ENCODE measurements around the gene THAP4. TPM values are rescaled to one million over a fixed set of nuclear protein-coding genes. Genes with fewer than 3 reads are reported as not detected.
A peak's percentile ranks its signal among the peaks of the same experiment; 100 is the strongest.

Gene THAP4
- total RNA-seq, 2 experiments from 2014 or later: 31.9 to 34.3 TPM

DNA sequence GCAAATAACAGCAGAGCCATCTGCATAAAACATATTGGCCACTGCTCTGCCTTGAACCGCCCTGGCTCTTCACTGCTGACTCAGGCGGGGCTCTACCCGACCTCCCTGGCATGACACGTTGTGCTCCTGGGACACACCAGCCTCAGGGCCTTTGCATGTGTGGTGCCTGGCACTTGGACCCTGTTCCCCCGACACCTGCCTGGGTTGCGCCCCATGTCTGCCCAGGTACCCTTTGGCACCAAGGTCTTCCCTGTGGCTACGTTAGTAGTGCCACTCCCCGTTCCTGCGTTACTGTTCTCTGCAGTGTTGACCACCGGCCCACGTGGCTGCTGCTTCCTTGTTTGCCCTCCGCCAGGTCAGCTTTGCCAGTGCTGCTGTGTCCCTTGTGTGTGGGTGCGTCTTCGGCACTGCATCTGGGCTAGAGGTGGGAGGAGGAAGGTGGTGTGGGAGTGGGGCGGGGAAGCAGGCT, 20.9 kb upstream of the THAP4 start:
- no peak for DNase-seq
- no peaks in the 10 kb centered on the region for H3K9me3 Mint-ChIP-seq
- H3K27me3 Mint-ChIP-seq: no peaks in the 10 kb centered on the region
- no peak overlapping the region for H3K4me3 Mint-ChIP-seq
- POLR2A ChIA-PET: no interaction called here
- H3K4me1 Mint-ChIP-seq: no peaks in the 10 kb centered on the region
- H3K27ac Mint-ChIP-seq: peak overlapping the region; percentile 22
- CTCF ChIA-PET: interaction anchor here (1.2 to 2.1 kb wide), 2 partner anchors 19 to 579 kb away, joined by 3 to 10 read pairs; partner anchors contain the start of gene ATG4B
- H3K36me3 Mint-ChIP-seq (ENCODE audit: low read depth): peaks cover 40% of the 10 kb centered on the region

DNA sequence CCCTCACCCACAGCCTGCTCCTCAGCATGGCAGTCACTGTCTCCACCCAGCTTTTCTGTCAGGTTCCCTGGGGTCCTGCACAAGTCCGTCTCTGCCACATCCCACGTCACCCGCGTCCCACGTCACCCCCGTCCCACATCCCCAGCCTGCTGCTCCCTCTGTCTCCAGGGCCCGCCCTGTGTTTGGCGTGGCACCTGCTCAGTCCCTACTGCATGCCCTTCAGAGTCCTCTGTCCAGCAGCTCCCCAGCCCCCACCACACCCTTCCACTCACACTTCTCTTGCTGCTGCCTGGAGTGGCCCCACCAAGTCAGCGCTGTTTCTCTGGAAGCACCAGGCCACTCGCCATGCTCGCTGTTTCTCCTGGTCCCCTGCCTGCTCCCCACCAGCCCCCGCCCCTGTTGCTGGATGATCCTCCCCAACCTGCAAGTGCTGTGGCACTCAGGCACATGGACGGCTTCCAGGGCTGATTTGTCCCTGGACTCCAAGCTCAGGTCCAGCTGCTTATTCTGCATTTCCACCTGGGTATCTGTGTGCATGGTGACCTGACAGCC, 19.3 kb upstream of the THAP4 start:
- Mint-ChIP-seq H3K27ac (no peak overlapping the region), H3K27me3 (no peaks in the 10 kb centered on the region), H3K4me1 (no peaks in the 10 kb centered on the region), H3K4me3 (no peak overlapping the region), H3K36me3 (ENCODE audit: low read depth) (peaks cover 48% of the 10 kb centered on the region), H3K9me3 (no peaks in the 10 kb centered on the region)
- ChIA-PET CTCF (no interaction called here), POLR2A (no interaction called here)
- DNase-seq: no peak

DNA sequence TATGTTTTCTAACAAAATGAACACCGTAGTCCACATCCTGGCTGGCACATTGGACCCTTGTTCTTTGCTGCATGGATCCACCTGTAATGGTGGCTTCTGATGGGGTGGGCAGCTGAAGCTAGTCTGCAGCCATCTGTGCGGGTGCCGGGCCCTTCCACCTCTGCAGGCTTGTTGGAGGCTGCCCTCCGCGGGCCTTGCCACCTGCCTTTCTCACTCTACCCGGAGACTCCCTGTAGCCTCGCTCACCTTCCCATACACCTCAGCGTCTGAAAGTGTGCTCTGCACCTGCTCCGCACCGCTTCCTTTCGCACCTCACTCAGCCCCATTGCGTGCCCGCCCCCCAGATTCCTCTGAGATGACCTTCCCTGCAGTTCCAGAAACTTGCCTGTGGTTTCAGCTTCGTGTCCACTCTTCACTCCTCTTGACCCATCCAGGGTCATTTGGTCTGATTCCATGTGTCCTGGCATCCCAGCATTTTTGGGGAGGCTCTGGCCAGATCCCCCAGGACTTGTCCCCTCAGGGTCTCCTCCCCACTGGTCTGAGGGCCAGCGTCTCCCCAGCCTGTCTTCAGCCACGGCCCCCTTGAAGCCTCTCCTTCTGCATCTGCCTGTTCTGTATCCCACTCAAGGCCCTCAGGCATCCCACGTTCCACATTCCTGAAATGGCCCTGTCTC, 18.7 kb upstream of the THAP4 start:
- Mint-ChIP-seq H3K4me1 (no peaks in the 10 kb centered on the region), H3K27ac (no peak overlapping the region), H3K27me3 (no peaks in the 10 kb centered on the region), H3K36me3 (ENCODE audit: low read depth) (peaks cover 50% of the 10 kb centered on the region), H3K4me3 (no peak overlapping the region), H3K9me3 (no peaks in the 10 kb centered on the region)
- POLR2A ChIA-PET: no interaction called here
- DNase-seq: no peak
- CTCF ChIA-PET: no interaction called here

DNA sequence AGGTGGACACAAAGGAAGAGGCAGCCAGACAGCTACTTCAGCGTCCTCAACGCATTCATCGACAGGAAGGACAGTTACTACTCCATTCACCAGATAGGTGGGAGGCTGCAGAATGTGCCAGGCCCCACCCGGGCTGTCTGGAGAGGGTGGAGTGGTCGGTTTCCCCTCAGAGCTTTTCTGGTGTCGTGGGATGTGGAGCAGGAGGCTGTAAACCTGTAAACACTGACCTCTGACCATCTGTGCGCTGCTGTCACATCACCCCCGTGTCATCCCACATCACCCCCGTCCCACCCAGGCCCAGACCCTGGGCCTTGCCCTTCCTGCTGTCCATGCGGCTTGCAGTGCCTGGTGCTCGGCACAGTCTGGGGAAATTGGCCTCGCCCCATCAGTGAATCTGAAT, 17.6 kb upstream of the THAP4 start:
- Mint-ChIP-seq H3K4me1 (no peaks in the 10 kb centered on the region), H3K27ac (no peak overlapping the region), H3K36me3 (ENCODE audit: low read depth) (peaks cover 43% of the 10 kb centered on the region), H3K27me3 (no peaks in the 10 kb centered on the region), H3K4me3 (no peak overlapping the region), H3K9me3 (no peaks in the 10 kb centered on the region)
- ChIA-PET POLR2A (no interaction called here), CTCF (interaction anchor here (0.6 kb wide), 1 partner anchor 9 kb away, joined by 3 read pairs; no protein-coding TSS in a partner anchor)
- no peak for DNase-seq

DNA sequence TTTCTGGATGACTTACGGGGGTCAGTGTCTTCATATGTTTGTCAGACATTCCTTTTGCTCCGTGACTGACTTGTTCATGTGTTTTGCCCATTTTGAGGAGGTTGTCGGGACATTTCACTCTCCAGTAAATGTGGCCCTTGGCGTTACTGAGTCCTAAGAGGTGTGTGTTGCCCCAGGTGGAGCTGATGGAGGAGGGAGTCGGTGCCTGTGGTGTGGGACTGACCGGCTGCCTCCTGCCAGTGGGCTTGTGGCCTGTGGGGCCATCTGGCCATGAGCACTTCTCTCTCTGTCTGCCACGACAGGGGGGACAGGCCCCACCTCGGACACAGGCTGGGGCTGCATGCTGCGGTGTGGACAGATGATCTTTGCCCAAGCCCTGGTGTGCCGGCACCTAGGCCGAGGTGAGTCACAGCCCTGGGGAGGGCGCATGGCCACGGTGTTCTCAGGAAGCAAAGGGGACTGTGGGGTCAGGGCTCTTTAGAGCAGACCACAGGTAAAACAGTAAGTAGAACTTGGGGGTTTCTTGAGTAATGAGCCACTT, 16.3 kb upstream of the THAP4 start:
- Mint-ChIP-seq H3K4me3 (no peak overlapping the region), H3K4me1 (peaks cover 3% of the 10 kb centered on the region), H3K27ac (no peak overlapping the region), H3K36me3 (ENCODE audit: low read depth) (peaks cover 33% of the 10 kb centered on the region), H3K9me3 (no peaks in the 10 kb centered on the region), H3K27me3 (no peaks in the 10 kb centered on the region)
- no peak for DNase-seq
- ChIA-PET CTCF (no interaction called here), POLR2A (no interaction called here)

DNA sequence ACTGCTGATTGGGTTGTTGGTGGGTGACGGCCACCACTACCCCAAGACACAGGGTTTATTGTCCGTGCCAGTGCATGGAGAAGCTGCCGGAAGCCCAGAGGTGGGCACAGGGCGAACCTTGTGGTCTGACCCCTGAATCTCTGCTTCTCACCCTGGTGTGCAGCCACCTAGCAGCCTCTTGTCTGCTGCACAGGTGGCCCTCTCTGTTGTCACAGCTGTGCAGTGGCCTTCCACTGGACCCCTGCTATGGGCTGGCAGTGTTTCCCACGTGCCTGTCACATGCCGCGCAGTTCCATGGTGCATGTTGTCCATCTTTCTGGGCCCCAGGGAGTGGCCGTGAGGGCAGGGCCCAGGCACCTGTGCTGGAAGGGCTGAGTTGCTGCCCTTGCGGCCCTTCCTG, 15.8 kb upstream of the THAP4 start:
- ChIA-PET CTCF (no interaction called here), POLR2A (no interaction called here)
- Mint-ChIP-seq H3K27me3 (no peaks in the 10 kb centered on the region), H3K9me3 (no peaks in the 10 kb centered on the region), H3K36me3 (ENCODE audit: low read depth) (peaks cover 31% of the 10 kb centered on the region), H3K27ac (no peak overlapping the region), H3K4me1 (peaks cover 3% of the 10 kb centered on the region), H3K4me3 (no peak overlapping the region)
- no peak for DNase-seq

DNA sequence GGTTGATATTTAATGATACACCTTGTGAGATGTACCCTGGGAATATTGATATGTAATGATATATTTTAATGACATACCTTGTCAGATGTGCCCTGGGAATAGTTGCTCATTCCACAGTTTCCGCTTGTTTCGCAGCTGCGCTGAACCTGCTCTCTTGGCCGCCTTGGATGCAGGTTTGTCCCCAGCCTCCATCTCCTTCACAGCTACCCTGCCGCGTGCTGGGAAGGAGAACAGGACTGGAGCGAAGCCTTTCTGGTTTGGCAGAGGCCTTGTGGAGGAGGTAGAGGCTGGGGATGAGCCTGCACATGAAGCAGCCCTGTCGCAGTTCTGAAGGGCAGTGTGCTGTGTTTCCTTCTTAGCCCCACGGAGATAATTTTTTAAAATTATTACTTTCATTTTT, 15.2 kb upstream of the THAP4 start:
- Mint-ChIP-seq H3K36me3 (ENCODE audit: low read depth) (peaks cover 29% of the 10 kb centered on the region), H3K27ac (no peak overlapping the region), H3K27me3 (no peaks in the 10 kb centered on the region), H3K4me1 (peaks cover 3% of the 10 kb centered on the region), H3K4me3 (no peak overlapping the region), H3K9me3 (no peaks in the 10 kb centered on the region)
- POLR2A ChIA-PET: interaction anchor here (1.6 kb wide), 1 partner anchor 14 kb away, joined by 6 read pairs; the partner anchor contains the start of gene ATG4B
- no peak for DNase-seq
- CTCF ChIA-PET: interaction anchor here (1.3 kb wide), 1 partner anchor 226 kb away, joined by 3 read pairs; no protein-coding TSS in a partner anchor

DNA sequence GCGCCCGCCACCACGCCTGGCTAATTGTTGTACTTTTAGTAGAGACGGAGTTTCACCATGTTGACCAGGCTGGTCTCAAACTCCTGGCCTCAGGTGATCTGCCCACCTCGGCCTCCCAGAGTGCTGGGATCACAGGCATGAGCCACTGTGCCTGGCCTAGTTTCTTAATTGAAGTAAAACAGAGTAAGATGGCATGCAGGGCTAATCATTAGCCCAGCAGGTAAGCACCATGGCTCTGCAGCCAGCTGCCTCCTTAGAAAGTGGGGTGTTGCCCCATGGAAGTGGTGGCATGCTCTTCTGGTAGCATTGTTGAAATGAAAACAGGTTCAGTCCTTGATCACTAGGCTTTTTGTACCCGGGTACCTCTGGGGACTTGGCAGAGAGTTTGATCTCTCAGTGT, 13.0 kb upstream of the THAP4 start:
- H3K9me3 Mint-ChIP-seq: no peaks in the 10 kb centered on the region
- ChIA-PET CTCF (no interaction called here), POLR2A (no interaction called here)
- H3K4me3 Mint-ChIP-seq: no peak overlapping the region
- H3K27ac Mint-ChIP-seq: no peak overlapping the region
- H3K36me3 Mint-ChIP-seq (ENCODE audit: low read depth): peaks cover 18% of the 10 kb centered on the region
- H3K27me3 Mint-ChIP-seq: no peaks in the 10 kb centered on the region
- H3K4me1 Mint-ChIP-seq: peaks cover 3% of the 10 kb centered on the region
- DNase-seq: no peak

DNA sequence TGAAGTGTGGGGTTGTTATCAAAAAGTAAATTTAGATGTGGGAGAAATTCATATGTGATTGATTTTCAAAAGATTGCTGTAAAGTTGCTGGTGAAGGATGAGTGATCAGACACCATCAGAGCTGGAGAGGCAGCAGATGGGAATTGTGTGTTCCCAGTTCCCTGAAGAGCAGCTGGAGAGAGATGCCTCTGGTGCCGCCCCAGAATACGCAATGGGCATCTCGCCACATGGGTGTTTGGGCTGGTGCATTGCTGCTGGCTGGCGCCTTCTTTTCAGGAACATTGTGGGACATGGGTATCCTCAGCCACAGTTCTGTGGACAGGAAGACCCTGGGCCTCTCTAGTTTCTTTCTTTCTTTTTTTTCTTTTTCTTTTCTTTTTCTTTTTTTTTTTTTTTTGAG, 12.4 kb upstream of the THAP4 start:
- no peaks in the 10 kb centered on the region for H3K27me3 Mint-ChIP-seq
- no peak for DNase-seq
- peaks cover 17% of the 10 kb centered on the region for H3K36me3 Mint-ChIP-seq (ENCODE audit: low read depth)
- ChIA-PET CTCF (no interaction called here), POLR2A (interaction anchor here (1.9 kb wide), 1 partner anchor 11 kb away, joined by 9 read pairs; the partner anchor contains the start of gene ATG4B)
- no peak overlapping the region for H3K4me3 Mint-ChIP-seq
- no peak overlapping the region for H3K27ac Mint-ChIP-seq
- H3K9me3 Mint-ChIP-seq: no peaks in the 10 kb centered on the region
- peaks cover 3% of the 10 kb centered on the region for H3K4me1 Mint-ChIP-seq

DNA sequence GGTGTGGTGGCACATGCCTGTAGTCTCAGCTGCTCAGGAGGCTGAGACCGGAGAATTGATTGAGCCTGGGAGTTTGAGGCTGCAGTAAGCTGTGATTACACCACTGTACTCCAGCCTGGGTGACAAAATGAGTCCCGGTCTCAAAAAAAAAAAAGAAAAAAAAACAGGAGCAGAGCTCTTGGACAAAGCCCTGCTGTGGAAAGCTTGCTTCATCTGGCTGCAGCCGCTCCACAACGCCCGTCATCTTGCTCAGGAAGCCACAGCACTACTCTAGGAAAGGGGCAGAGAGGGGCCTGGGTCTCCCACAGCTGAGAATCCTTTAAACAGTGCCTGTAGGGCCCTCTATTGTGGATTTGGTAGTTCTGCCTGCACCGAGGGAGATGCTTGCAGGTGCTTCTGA, 11.5 kb upstream of the THAP4 start:
- ChIA-PET POLR2A (interaction anchor here (0.9 to 1.9 kb wide), 2 partner anchors 10 to 38 kb away, joined by 3 to 9 read pairs; partner anchors contain the start of genes ATG4B and DTYMK), CTCF (no interaction called here)
- Mint-ChIP-seq H3K9me3 (no peaks in the 10 kb centered on the region), H3K27ac (no peak overlapping the region), H3K4me1 (peaks cover 3% of the 10 kb centered on the region), H3K27me3 (no peaks in the 10 kb centered on the region), H3K4me3 (no peak overlapping the region), H3K36me3 (ENCODE audit: low read depth) (peaks cover 19% of the 10 kb centered on the region)
- no peak for DNase-seq

DNA sequence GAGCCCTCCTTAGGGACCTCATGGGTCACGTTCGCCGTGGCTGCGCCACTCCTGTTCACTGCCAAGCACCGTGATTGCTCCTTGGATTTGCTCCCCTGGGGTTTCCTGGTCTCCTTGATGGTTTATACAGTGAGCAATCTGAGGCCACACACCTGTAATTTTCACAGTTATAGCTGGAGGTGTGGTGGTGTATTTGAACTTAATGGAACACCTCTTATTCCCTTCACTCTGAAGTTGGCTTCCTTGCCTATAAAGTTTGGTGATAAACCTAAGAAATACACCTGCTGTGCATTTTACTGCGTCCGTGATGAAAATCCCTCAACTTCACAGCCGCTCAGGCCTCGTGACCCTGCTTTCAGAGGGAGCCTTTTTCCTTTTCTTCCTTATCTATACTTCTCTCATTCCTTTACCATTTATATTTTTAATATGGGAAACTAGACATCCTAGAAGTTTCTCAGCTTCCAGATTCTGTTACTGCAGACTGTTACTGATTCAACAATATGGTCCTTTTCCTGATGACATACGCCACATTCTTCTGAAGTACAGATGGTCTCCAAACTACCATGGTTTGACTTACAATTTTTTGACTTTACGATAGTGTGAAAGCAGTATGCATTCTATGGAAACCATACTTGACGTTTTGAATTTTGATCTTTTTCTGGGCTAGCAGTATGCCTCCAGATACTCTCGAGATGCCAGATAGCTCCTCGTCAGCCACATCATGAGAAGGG, 9.1 kb upstream of the THAP4 start:
- peaks cover 12% of the 10 kb centered on the region for H3K36me3 Mint-ChIP-seq (ENCODE audit: low read depth)
- H3K9me3 Mint-ChIP-seq: no peaks in the 10 kb centered on the region
- H3K27me3 Mint-ChIP-seq: no peaks in the 10 kb centered on the region
- H3K4me3 Mint-ChIP-seq: no peak overlapping the region
- CTCF ChIA-PET: interaction anchor here (0.7 kb wide), 1 partner anchor 232 kb away, joined by 3 read pairs; no protein-coding TSS in a partner anchor
- POLR2A ChIA-PET: interaction anchor here (0.9 to 1.6 kb wide), 2 partner anchors 8 to 10 kb away, joined by 3 to 6 read pairs; partner anchors contain the start of gene ATG4B
- H3K27ac Mint-ChIP-seq: no peak overlapping the region
- no peak for DNase-seq
- peaks cover 7% of the 10 kb centered on the region for H3K4me1 Mint-ChIP-seq

DNA sequence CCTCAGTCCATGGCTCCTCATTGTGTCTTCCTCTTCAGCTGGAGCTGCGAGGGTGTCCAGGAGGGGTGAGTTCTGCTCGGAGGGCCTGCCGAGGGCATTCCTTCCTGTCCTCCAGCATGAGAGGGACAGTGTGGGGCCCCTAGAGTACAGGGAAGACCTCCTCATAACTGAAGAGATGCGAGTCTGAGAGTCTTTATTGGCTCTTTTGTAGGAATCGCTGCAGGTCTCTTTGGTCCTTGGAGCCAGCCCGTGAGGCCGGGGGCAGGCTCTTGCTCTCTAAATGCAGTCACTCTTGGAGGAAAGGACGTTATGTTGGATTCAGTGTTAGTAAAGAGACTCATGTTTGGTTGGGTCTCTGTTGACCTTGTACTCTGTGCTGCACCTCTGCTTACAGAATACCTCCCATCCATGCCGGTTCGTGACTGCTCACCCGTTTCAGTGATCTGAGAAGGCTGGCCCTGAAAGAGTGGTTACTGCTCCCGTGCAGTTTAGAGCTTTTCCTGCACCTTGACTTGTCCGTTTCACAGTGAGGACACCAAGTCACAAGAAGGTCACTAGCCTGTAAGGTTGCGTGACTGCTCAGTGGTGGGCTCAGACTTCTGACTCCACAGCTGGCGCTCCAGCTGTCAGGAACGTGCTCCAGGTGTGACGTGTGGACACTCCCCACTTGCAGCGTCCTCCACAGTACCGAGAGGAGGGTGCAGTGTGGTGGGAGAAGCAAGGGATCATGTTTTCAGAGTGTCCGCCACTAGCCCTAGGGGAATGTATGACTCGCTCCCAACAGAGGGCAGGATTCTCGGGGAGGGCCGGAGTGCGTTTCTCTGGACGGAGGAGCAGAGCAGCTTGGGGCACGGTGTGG, 8.3 kb upstream of the THAP4 start:
- Mint-ChIP-seq H3K4me3 (no peak overlapping the region), H3K27me3 (no peaks in the 10 kb centered on the region), H3K9me3 (no peaks in the 10 kb centered on the region), H3K36me3 (ENCODE audit: low read depth) (peaks cover 15% of the 10 kb centered on the region), H3K4me1 (peaks cover 15% of the 10 kb centered on the region), H3K27ac (no peak overlapping the region)
- CTCF ChIA-PET: no interaction called here
- POLR2A ChIA-PET: no interaction called here
- DNase-seq: no peak

Data from activated CD4-positive, alpha-beta memory T cell treated with anti-CD3 and anti-CD28 coated beads, Interleukin-2, amount 10 ng/mL, durations not matched to agents 7 days and 5 days (primary cell).